GM12878 (cell line): ENCODE results near the gene KATNIP. TPM values are rescaled to one million over a fixed set of nuclear protein-coding genes. Genes with fewer than 3 reads are reported as not detected.

Source experiments
- ATAC-seq: fragments of 200-7000 bp; cut with Tn5 transposase; 3 replicates; pipeline ENCODE4 v1.9.1; 2020; ENCODE audit warnings: mild to moderate bottlenecking, moderate library complexity
- BruUV-seq: library from RNA; stranded (reverse); fragments of 400-500 nt; replicated peaks from 2 replicates; lab custom pipeline; 2021; lab: Mats Ljungman, UMichigan
- CTCF ChIA-PET: fragments of 300-600 bp; sonication (Branson Sonifier 250); formaldehyde crosslinking; extraction: SDS; loops from one replicate; lab custom pipeline; 2021; ENCODE audit warnings: inconsistent platforms; lab: Yijun Ruan, JAX
- POLR2A ChIA-PET: fragments of 350-600 bp; formaldehyde crosslinking; extraction: SDS; loops from one replicate; lab custom pipeline; 2021; ENCODE audit warnings: inconsistent platforms; lab: Charles Lee
- RAD21 ChIA-PET: fragments of 300-600 bp; sonication (Branson Sonifier 250); formaldehyde crosslinking; loops from one replicate; lab custom pipeline; 2023; ENCODE audit warnings: antibody characterized with exemption; ENCODE audit not compliant: unreplicated experiment; lab: Charles Lee
- SMC1A ChIA-PET: fragments of 300-600 bp; sonication (Branson Sonifier 250); formaldehyde crosslinking; loops from one replicate; lab custom pipeline; 2023; ENCODE audit not compliant: unreplicated experiment, uncharacterized antibody; lab: Charles Lee
- DNase-seq: peaks from one replicate; pipeline ENCODE4 v3.0.0-alpha.2; 2011; ENCODE audit warnings: low read depth, low spot score
- FAIRE-seq: peaks from 3 replicates; lab custom pipeline; 2011; peaks lifted over from hg19 to GRCh38; lab: Jason Lieb, UNC
- H2AFZ ChIP-seq: 2 replicates; pipeline ENCODE4 v1.6.0; 2011; ENCODE audit warnings: low read depth, low read length, control low read depth; ENCODE audit not compliant: control insufficient read depth
- H3K27ac ChIP-seq: 2 replicates; pipeline ENCODE4 v1.5.1; 2011; ENCODE audit warnings: control low read depth; ENCODE audit not compliant: control insufficient read depth, insufficient read depth
- H3K27me3 ChIP-seq, 2 experiments: replicated peaks in 1 of 2; 2 replicates each; pipeline versions ENCODE4 v1.6.0 to v1.6.1; 2011; ENCODE audit warnings: low read length in 1 of 2; ENCODE audit not compliant: control insufficient read depth in 2 of 2, insufficient read depth in 2 of 2
- H3K36me3 ChIP-seq, 2 experiments: 2 replicates each; pipeline ENCODE4 v1.5.1; 2011; ENCODE audit warnings: low read length in 1 of 2; ENCODE audit not compliant: control insufficient read depth in 2 of 2, insufficient read depth in 2 of 2
- H3K4me1 ChIP-seq: 2 replicates; pipeline ENCODE4 v1.6.1; 2011; ENCODE audit warnings: mild to moderate bottlenecking, low read length, moderate library complexity, mixed read lengths; ENCODE audit not compliant: control insufficient read depth, insufficient read depth
- H3K4me2 ChIP-seq: 2 replicates; pipeline ENCODE4 v1.6.0; 2011; ENCODE audit warnings: control low read depth; ENCODE audit not compliant: control insufficient read depth, insufficient read depth
- H3K4me3 ChIP-seq: fragments of 200-600 bp; sonication (generic); 2 replicates; pipeline ENCODE4 v1.5.1; 2016
- H3K79me2 ChIP-seq: 2 replicates; pipeline ENCODE4 v1.6.0; 2011; ENCODE audit warnings: low read length; ENCODE audit not compliant: control insufficient read depth, insufficient read depth
- H3K9ac ChIP-seq: 2 replicates; pipeline ENCODE4 v1.8.0; 2011; ENCODE audit warnings: low read length, control low read depth, mixed read lengths; ENCODE audit not compliant: control insufficient read depth, insufficient read depth
- H3K9me3 ChIP-seq: replicated peaks from 3 replicates; pipeline ENCODE4 v1.5.1; 2011; ENCODE audit warnings: mild to moderate bottlenecking, low read length; ENCODE audit not compliant: control insufficient read depth, insufficient read depth
- H4K20me1 ChIP-seq: 2 replicates; pipeline ENCODE4 v1.6.0; 2011; ENCODE audit not compliant: control insufficient read depth, insufficient read depth
- ATF3 ChIP-seq: IDR thresholded peaks from 2 replicates; pipeline ENCODE4 v1.6.1; 2011; ENCODE audit warnings: low read depth, mild to moderate bottlenecking, low read length, moderate library complexity, borderline replicate concordance; ENCODE audit errors: extremely low read depth
- EP300 ChIP-seq, 2 experiments: fragments of 150-350 bp in 1 of 2; IDR thresholded peaks; 2 replicates each; pipeline ENCODE4 v1.6.1; 2011 to 2012; ENCODE audit warnings: low read depth in 2 of 2, low read length in 2 of 2, borderline replicate concordance in 1 of 2, improper control_type of control experiment in 1 of 2, inconsistent platforms in 1 of 2; ENCODE audit not compliant: control insufficient read depth in 1 of 2
- ESRRA ChIP-seq: IDR thresholded peaks from 2 replicates; pipeline ENCODE4 v1.6.1; 2012; ENCODE audit warnings: mild to moderate bottlenecking, low read length, improper control_type of control experiment
- HDAC6 ChIP-seq: fragments of 200-600 bp; sonication (generic); IDR thresholded peaks from one replicate; pipeline ENCODE4 v1.8.0; 2017; ENCODE audit warnings: antibody characterized with exemption; ENCODE audit not compliant: unreplicated experiment
- MEF2A ChIP-seq: IDR thresholded peaks from 2 replicates; pipeline ENCODE4 v1.6.1; 2011; ENCODE audit warnings: low read depth, mild to moderate bottlenecking, low read length, moderate library complexity; ENCODE audit not compliant: insufficient read depth
- MTA3 ChIP-seq: IDR thresholded peaks from 2 replicates; pipeline ENCODE4 v1.6.1; 2012; ENCODE audit warnings: low read length, inconsistent platforms, borderline replicate concordance
- MYB ChIP-seq: fragments of 150-350 bp; IDR thresholded peaks from 2 replicates; pipeline ENCODE4 v1.6.1; 2014; ENCODE audit warnings: mild to moderate bottlenecking, low read depth, low read length, borderline replicate concordance
- MYC ChIP-seq: IDR thresholded peaks from 2 replicates; pipeline ENCODE4 v1.6.1; 2011; ENCODE audit warnings: mild to moderate bottlenecking, low read length, moderate library complexity, inconsistent platforms; ENCODE audit not compliant: insufficient read depth, insufficient replicate concordance, insufficient read length, severe bottlenecking
- NFYA ChIP-seq: IDR thresholded peaks from 2 replicates; pipeline ENCODE4 v1.6.1; 2011; ENCODE audit warnings: low read depth, mild to moderate bottlenecking, low read length, improper control_type of control experiment, borderline replicate concordance
- RAD51 ChIP-seq: fragments of 450-650 bp; IDR thresholded peaks from 2 replicates; pipeline ENCODE4 v1.6.1; 2016; ENCODE audit warnings: moderate library complexity, mild to moderate bottlenecking, inconsistent platforms
- RBBP5 ChIP-seq: fragments of 200-600 bp; sonication (generic); conservative IDR thresholded peaks from 2 replicates; pipeline ENCODE4 v1.6.1; 2016
- REST ChIP-seq: IDR thresholded peaks from 2 replicates; pipeline ENCODE4 v1.6.1; 2012; ENCODE audit warnings: mild to moderate bottlenecking, low read depth, low read length
- SREBF1 ChIP-seq: IDR thresholded peaks from 2 replicates; pipeline ENCODE4 v1.6.1; 2012; ENCODE audit warnings: mild to moderate bottlenecking, low read length
- YBX1 ChIP-seq: fragments of 450-650 bp; IDR thresholded peaks from 2 replicates; pipeline ENCODE4 v1.6.1; 2016; ENCODE audit warnings: antibody characterized with exemption
- YY1 ChIP-seq: IDR thresholded peaks from 2 replicates; pipeline ENCODE4 v1.6.1; 2011; ENCODE audit warnings: low read depth, mild to moderate bottlenecking, low read length
- ZBTB4 ChIP-seq: fragments of 450-650 bp; formaldehyde crosslinking; IDR thresholded peaks from 2 replicates; pipeline ENCODE4 v1.4.0; 2022; ENCODE audit warnings: mild to moderate bottlenecking, moderate library complexity
- WGBS: methylation state at CpG from one replicate; pipeline ENCODE4 v1.1.6; 2016; ENCODE audit warnings: low lambda C conversion rate; ENCODE audit not compliant: insufficient replicate concordance, insufficient coverage; ENCODE audit errors: missing lambda C conversion rate; 5-methylcytosine and 5-hydroxymethylcytosine counted together
- in situ Hi-C: fragments of 300-500 bp; cut with MboI; formaldehyde crosslinking; loops from 9 replicates; pipeline ENCODE4 v1.14.3; 2018; ENCODE audit warnings: mixed read lengths
- intact Hi-C: fragments of 100-400 bp; cut with micrococcal nuclease; formaldehyde crosslinking; loops from one replicate; pipeline ENCODE4 v1.14.2; 2022; ENCODE audit not compliant: unreplicated experiment
- polyA plus RNA-seq, 11 experiments: library from polyadenylated mRNA; depleted of rRNA in 4 of 11; unstranded in 6 of 11; stranded (reverse) in 5 of 11; fragments of >200 nt; fragmentation: Nextera tagmentation in 4 of 11; fragmentation: Illumina TruSeq in 1 of 11; extraction: Ambion mirVana in 4 of 11; extraction: Trizol in 1 of 11; gene quantifications; 1 replicate in 1 of 11; 2 replicates in 10 of 11; pipeline versions ENCODE4 v1.2.1 to v1.2.3, GENCODE V29; 2011 to 2016; ENCODE audit warnings: inconsistent platforms in 2 of 11, missing spikeins in 2 of 11, low read depth in 1 of 11
- total RNA-seq, 4 experiments: library from RNA; depleted of rRNA in 3 of 4; stranded (reverse); fragments of >200 nt in 3 of 4; fragmentation: Illumina TruSeq in 1 of 4; extraction: Trizol in 1 of 4; gene quantifications; 2 replicates each; pipeline versions ENCODE4 v1.2.1 to v1.2.3, GENCODE V29; 2013 to 2021

Gene KATNIP
- total and polyA plus RNA-seq, 10 of the 15 experiments (the other 5 are each of a cell fraction or from before 2014, with no cell fraction given) = 1.6 to 13.8 (median 9.1) TPM

- ChIA-PET SMC1A (interaction anchor here (0.6 kb wide), 1 partner anchor 465 kb away, joined by 3 read pairs; no protein-coding TSS in a partner anchor), RAD21 (no interaction called here), CTCF (no interaction called here), POLR2A (no interaction called here)
- ATAC-seq = no peak
- H2AFZ ChIP-seq = no peak overlapping the region
- H3K36me3 ChIP-seq = no peaks in the 10 kb centered on the region
- no peak overlapping the region for H3K4me2 ChIP-seq
- H3K9me3 ChIP-seq = no peaks in the 10 kb centered on the region; the same call in 2 of the 3 replicates
- no TSS peak for BruUV-seq
- in situ Hi-C loops = no loop called here
- no peak overlapping the region for H3K9ac ChIP-seq
- no peaks in the 10 kb centered on the region for H3K79me2 ChIP-seq
- DNase-seq = no peak
- H3K4me3 ChIP-seq = no peak overlapping the region
- no peaks in the 10 kb centered on the region for H3K27me3 ChIP-seq
- 66% methylated on average over 4 of the region's 4 CpGs for WGBS
- H3K27ac ChIP-seq = no peak overlapping the region
- H3K4me1 ChIP-seq = no peaks in the 10 kb centered on the region
- no peak for FAIRE-seq
- no peaks in the 10 kb centered on the region for H4K20me1 ChIP-seq
- intact Hi-C loops = no loop called here
- TF ChIP-seq RAD51 (no peak), MTA3 (no peak), NFYA (no peak), EP300 (IDR thresholded peaks at IDR 0.05; ENCODE audit: borderline replicate concordance in 1 of 2, control insufficient read depth in 1 of 2, low read depth in 2 of 2, low read length in 2 of 2) (no peak), HDAC6 (no peak), ZBTB4 (CRISPR knock-in tag) (no peak), MYB (no peak), MEF2A (no peak), SREBF1 (no peak), REST (no peak), MYC (no peak), ATF3 (no peak), RBBP5 (no peak), YBX1 (no peak), ESRRA (no peak), YY1 (no peak)
Measured at GRCh38 chr16:27591837-27592236, 41.9 kb downstream of the KATNIP start.
